Measurements from ENCODE around the gene VWA8.

The VWA8 gene

GRCh38 chr13:41942462-41943094 is 18.3 kb downstream of the VWA8 start:
- no peak for TF ChIP-seq CTCF (IDR thresholded peaks at IDR 0.05; ENCODE audit: low read depth, low read length)
- Histone ChIP-seq H3K27me3 (ENCODE audit: insufficient read depth, low read depth, severe bottlenecking) (no peaks in the 10 kb centered on the region), H3K4me3 (ENCODE audit: low read depth, low read length) (no peak overlapping the region), H3K36me3 (no peaks in the 10 kb centered on the region), H3K27ac (no peak overlapping the region), H3K9me3 (ENCODE audit: severe bottlenecking) (no peaks in the 10 kb centered on the region)
- peak; percentile 16 for DNase-seq

- Histone ChIP-seq H3K9me3 (ENCODE audit: severe bottlenecking) (no peaks in the 10 kb centered on the region), H3K4me3 (ENCODE audit: low read depth, low read length) (no peak overlapping the region), H3K27me3 (ENCODE audit: insufficient read depth, low read depth, severe bottlenecking) (no peaks in the 10 kb centered on the region), H3K36me3 (no peaks in the 10 kb centered on the region), H3K27ac (no peak overlapping the region)
- DNase-seq = no peak
- no peak for TF ChIP-seq CTCF (IDR thresholded peaks at IDR 0.05; ENCODE audit: low read depth, low read length)
Measured at GRCh38 chr13:41941174-41941573, 19.7 kb downstream of the VWA8 start.

GRCh38 chr13:41939398-41939797 is 21.5 kb downstream of the VWA8 start:
- DNase-seq = no peak
- Histone ChIP-seq H3K36me3 (no peaks in the 10 kb centered on the region), H3K9me3 (ENCODE audit: severe bottlenecking) (no peaks in the 10 kb centered on the region), H3K4me3 (ENCODE audit: low read depth, low read length) (no peak overlapping the region), H3K27ac (no peak overlapping the region), H3K27me3 (ENCODE audit: insufficient read depth, low read depth, severe bottlenecking) (no peaks in the 10 kb centered on the region)
- TF ChIP-seq CTCF (IDR thresholded peaks at IDR 0.05; ENCODE audit: low read depth, low read length) = no peak

- no peak overlapping the region for H3K4me3 ChIP-seq (ENCODE audit: low read depth, low read length)
- no peak for TF ChIP-seq CTCF (IDR thresholded peaks at IDR 0.05; ENCODE audit: low read depth, low read length)
- no peaks in the 10 kb centered on the region for H3K27me3 ChIP-seq (ENCODE audit: insufficient read depth, low read depth, severe bottlenecking)
- no peaks in the 10 kb centered on the region for H3K9me3 ChIP-seq (ENCODE audit: severe bottlenecking)
- DNase-seq = no peak
- H3K27ac ChIP-seq = no peak overlapping the region
- H3K36me3 ChIP-seq = no peaks in the 10 kb centered on the region
Measured at GRCh38 chr13:41938918-41939317, 22.0 kb downstream of the VWA8 start.

- H3K36me3 ChIP-seq = no peaks in the 10 kb centered on the region
- H3K9me3 ChIP-seq (ENCODE audit: severe bottlenecking) = no peaks in the 10 kb centered on the region
- no peak for TF ChIP-seq CTCF (IDR thresholded peaks at IDR 0.05; ENCODE audit: low read depth, low read length)
- no peaks in the 10 kb centered on the region for H3K27me3 ChIP-seq (ENCODE audit: insufficient read depth, low read depth, severe bottlenecking)
- H3K27ac ChIP-seq = no peak overlapping the region
- no peak overlapping the region for H3K4me3 ChIP-seq (ENCODE audit: low read depth, low read length)
- DNase-seq = no peak
Measured at GRCh38 chr13:41937388-41937787, 23.5 kb downstream of the VWA8 start.

GRCh38 chr13:41935501-41935900 is 25.4 kb downstream of the VWA8 start:
- Histone ChIP-seq H3K27ac (no peak overlapping the region), H3K27me3 (ENCODE audit: insufficient read depth, low read depth, severe bottlenecking) (no peaks in the 10 kb centered on the region), H3K36me3 (no peaks in the 10 kb centered on the region), H3K9me3 (ENCODE audit: severe bottlenecking) (no peaks in the 10 kb centered on the region), H3K4me3 (ENCODE audit: low read depth, low read length) (no peak overlapping the region)
- no peak for DNase-seq
- TF ChIP-seq CTCF (IDR thresholded peaks at IDR 0.05; ENCODE audit: low read depth, low read length) = no peak
